CD4-positive, alpha-beta T cell treated with Interleukin-15 for 1 hour (primary cell): ENCODE results near the gene OSBPL8.
"Not testable (repeated sequence)": the region's sequence is repeated elsewhere in the genome, so short reads cannot be mapped to it uniquely, and the experiment has no call there.

ENCODE experiments used
- DNase-seq: peaks from one replicate; pipeline ENCODE4 v3.0.0-alpha.2; 2020

OSBPL8 gene

DNA sequence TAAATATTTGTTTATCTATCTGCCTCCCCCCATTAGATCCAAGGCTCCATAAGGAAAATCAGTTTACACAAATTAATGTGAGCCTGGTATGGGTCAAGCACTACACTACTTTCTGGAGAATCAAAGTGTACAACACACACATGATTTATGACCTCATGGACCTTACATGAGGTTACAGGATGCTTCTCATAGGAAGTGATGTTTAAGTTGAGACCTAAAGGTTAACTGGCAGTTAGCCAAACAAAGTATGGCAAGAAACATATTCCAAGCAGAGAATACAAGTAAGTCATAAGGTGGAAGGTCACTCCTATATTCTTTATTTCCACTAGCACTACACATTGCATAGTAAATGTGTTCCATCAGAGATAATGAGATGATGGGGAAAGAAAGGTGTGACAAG is 39.2 kb downstream of the OSBPL8 start:
- no peak for DNase-seq

GRCh38 chr12:76519538-76519937 is 40.0 kb downstream of the OSBPL8 start:
- DNase-seq: peak; percentile 36

GRCh38 chr12:76518699-76519098 is 40.9 kb downstream of the OSBPL8 start:
- DNase-seq: no peak

GRCh38 chr12:76515271-76515670 is 44.3 kb downstream of the OSBPL8 start:
- DNase-seq: no peak

GRCh38 chr12:76511116-76511716 is 48.4 kb downstream of the OSBPL8 start:
- DNase-seq: peak; percentile 34

GRCh38 chr12:76508128-76508980 is 51.2 kb downstream of the OSBPL8 start:
- no peak for DNase-seq

DNA sequence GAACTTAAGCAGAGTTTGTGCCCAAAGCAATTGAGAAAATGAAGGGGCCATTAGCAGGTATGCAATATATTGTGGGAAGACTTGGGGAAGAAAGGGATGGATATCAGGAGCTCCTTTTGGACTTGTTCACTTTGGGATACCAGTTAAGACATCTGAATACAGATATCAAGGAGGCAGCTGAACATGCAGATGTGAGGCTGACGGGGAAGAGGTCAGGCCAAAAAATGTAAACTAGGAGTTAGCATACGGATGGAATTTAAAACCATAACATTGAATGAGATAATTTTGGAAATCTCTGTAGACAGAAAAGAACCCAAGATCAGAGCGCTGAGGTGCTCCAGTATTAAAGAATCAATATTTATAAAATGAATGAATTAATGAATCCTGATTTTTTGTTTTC is 53.4 kb downstream of the OSBPL8 start:
- no peak for DNase-seq

DNA sequence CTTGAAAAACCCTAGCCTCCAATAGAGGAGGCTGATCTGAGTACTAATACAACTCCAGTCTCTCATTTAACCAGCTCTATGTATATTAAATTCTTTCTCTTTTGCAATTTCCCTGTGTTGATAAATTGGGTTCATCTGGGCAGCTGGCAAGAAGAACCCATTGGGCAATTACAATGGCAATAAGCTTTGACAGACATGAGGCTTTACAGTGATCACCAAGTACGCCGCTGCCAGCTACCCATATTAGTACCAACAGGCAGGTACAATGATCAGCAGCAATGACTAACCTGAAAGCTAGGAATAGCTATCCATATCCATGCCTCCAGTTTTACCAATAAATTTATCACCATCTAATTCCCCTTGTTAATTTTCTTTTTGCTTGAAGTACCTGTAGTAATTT is 54.5 kb downstream of the OSBPL8 start:
- no peak for DNase-seq

DNA sequence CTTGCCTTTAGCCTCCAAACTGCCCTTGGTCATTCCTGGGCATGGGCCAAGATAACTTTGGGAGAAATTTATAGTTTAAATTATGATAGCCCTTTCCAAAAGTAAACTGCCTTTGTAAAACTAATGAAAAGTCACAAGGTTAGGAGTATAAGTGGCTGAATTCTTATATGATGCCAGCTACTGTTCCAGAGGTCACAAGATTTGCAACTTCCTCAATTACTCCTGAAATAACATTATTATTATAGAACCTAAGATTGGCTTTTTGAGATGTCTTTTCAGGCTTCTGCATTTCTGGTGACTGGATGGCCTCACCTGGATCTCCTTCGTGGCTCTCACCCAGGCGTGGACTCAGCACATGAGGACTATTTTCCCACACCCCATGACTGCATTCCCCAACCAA is 55.0 kb downstream of the OSBPL8 start:
- DNase-seq: no peak

- DNase-seq: no peak
Observed at GRCh38 chr12:76503957-76504356, 55.6 kb downstream of the OSBPL8 start.

DNA sequence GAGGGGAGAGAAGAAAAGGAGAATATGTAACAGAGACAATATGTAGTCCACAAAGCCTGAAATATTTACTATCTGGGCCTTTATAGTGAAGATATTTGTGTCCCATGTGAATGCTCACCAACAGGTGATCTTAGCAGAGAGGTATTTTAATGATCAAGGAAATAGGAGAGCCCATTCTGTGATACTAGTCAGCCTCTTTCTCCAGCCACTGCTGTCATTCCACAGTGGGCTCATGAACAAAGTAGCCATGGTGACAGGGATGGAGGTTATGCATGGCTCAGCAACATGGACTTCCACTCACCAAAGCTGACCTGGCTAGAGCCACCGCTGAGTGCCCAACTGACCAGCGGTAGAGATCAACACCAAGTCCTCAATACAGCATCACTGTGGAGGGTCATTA is 58.2 kb downstream of the OSBPL8 start:
- no peak for DNase-seq

- DNase-seq: not testable (repeated sequence)
Observed at GRCh38 chr12:76499136-76499535, 60.4 kb downstream of the OSBPL8 start.

GRCh38 chr12:76495556-76495955 is 64.0 kb downstream of the OSBPL8 start:
- no peak for DNase-seq

DNA sequence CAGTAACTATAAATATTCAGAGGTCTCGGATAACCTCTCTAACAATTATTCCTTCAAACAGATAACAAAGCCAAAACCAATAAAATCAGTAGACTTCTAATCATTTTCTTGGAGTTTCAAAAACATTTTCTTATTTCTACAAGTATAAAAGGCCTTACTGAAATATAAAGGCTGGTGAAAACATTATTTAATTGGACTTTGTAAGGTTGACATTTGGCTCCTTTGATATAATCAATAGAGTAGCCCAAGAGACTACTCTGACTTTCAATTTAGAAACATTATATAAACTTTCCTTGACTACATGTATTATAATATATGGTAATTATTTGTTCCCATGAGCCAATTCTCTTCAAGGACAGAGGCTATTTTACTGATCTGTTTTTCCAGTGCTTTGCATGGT is 68.3 kb downstream of the OSBPL8 start:
- DNase-seq: no peak

- no peak for DNase-seq
Observed at GRCh38 chr12:76490763-76491162, 68.8 kb downstream of the OSBPL8 start.

DNA sequence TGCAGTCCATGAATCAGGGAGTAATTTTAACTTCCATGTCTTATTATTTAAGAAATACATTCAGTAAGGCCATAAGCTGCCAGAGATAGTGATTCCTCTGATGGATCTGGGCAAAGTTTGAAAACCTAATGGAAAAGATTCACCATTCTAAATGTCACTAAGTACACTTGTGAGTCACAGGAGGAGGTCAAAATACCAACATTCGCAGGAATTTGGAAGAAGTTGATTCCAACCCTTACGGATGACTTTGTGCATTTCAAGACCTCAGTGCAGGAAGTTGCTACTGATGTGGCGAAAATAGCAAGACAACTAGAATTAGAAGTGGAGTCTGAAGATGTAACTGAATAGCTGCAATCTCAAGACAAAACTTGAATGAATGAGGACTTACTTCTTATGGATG is 69.8 kb downstream of the OSBPL8 start:
- DNase-seq: no peak

DNA sequence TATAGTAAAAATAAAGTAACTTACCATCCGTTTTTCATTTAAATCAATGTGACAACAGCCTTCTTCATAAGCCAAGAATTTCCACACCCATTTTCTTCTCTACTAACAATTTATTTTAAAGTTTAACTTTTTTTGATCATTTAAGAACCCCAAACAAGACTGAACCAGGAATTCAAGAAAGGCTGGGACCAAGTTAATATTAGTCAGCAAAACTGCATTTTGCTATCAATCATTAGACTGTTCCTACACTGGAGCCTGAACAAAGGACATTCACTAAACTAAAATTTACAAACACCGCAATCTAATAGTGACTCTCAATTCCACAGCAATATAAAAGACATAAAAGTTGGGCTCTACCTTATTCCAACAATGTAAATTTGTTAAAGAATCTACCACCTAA is 73.6 kb downstream of the OSBPL8 start:
- no peak for DNase-seq

GRCh38 chr12:76480796-76481195 is 78.8 kb downstream of the OSBPL8 start:
- DNase-seq: no peak

- DNase-seq: no peak
Observed at GRCh38 chr12:76478045-76478444, 81.5 kb downstream of the OSBPL8 start.

DNA sequence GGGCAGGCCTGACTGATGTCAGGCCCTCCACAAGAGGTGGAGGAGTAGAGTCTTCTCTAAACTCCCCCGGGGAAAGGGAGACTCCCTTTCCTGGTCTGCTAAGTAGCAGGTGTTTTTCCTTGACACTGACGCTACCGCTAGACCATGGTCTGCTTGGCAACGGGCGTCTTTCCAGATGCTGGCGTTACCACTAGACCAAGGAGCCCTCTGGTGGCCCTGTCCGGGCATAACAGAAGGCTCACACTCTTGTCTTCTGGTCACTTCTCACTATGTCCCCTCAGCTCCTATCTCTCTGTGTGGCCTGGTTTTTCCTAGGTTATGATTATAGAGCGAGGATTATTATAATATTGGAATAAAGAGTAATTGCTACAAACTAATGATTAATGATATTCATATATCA is 86.7 kb downstream of the OSBPL8 start:
- not testable (repeated sequence) for DNase-seq

DNA sequence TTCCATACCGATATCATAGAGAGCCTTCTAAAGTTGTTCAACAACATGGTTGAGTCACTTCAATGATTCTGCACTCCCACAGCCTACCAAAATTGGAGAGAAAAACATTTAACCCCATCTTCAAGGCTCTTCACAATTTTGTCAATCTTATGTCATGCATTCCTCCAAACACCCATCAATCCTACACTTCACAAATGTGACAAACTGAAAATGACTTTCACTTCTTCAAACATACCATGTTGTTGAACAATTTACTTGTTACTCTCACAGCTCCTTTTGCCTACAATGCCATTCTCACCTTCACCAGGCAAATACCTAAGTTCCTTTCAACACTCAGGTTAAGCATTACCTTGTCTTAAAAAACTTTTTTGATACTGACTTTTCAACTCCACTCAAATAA is 88.0 kb downstream of the OSBPL8 start:
- DNase-seq: no peak

DNA sequence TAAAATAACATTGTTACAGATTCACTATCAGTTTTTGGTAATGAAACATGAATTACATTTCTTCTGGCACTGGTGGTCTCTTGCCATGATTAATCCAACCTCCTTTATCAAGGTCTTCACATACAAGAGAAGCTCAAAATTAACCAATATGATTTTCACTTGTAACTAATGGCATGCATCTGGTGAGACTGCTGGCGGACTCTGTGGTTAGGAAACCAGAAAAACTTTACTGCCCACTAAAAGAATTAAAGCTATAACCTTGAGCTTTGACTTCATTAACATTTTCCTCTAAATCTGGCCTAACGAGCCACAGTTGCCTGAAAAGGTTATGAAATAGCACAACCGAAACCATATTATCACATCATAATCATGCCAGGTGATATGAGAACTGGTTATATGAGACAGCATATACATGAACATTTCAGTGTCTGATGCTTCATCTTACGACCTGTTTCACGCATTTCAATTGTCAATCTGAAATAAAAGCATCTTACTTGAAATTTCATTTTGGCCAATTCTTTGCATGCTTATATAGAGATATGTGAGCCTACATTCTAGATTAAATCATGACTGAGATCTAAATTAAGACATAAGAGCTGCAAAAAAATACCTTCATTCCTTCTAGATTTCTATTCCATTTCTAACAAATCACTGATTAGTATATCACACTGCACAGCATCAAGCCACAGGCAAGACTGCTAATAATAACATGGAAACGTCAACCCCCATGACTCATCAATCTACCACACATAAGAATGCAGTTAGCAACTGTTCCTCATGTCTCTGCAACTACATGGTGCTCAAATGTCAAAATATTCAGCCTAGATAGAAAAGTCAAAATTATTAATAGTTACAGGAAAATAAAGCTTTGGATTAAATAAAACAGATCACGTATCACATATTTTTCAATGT is 89.3 kb downstream of the OSBPL8 start:
- no peak for DNase-seq

DNA sequence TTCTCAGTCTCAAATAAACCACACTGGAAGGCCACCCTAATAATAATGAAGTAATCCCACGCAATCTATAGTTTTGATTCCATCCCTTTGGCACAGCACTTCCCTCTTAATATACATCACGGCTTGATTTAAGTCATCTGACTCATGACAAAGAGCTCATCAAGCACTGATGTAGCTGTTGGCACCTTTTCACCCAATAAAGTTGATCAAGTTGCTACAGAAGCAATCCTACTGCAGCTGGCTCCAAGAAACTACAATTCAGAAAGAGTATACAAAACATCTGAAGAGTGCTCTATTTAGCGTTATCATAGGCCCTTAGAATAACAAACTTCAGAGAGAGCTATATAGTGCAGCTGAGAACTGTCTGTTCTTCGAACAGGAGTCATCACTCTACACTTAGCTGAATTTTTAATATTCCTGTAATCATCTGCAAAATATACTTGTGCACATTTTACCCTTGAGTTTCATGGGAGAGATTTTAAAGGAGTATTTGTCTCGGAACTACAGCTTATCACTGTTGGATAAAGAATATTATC is 94.9 kb downstream of the OSBPL8 start:
- DNase-seq: no peak
